ENCODE measurements around the gene GPC2.
A peak's percentile ranks its signal among the peaks of the same experiment; 100 is the strongest.

GPC2 gene

DNA sequence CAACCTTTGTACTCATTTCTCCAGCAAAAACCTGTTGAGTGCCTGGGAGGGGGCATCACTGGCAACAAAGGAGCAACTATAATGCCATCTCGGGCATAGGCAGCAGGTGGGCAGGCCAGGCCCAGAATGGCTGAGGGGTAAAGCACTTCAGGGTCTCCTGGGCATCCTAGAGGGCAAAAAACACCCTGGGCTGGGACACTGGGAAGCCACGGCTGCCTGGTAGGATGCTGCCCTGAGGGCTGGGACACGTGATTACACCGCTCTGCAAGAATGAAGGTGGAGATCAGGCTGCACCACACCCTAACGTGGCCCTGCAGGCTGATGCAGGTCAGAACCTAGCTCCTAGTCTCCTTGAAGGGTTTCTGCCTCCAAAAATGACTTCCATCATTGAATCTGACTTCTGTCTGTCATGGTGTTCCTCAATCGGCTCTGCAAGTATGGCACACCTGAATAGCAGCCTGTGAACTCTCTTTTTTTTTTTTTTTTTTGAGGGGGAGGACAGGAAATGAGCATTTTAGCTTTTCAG, 14.1 kb downstream of the GPC2 start:
- DNase-seq (ENCODE audit: low read depth): no peak
- TF ChIP-seq CTCF (IDR thresholded peaks at IDR 0.05; ENCODE audit: insufficient read depth, low read depth, low read length, missing control alignments): no peak
- no peak overlapping the region for H3K4me3 ChIP-seq (ENCODE audit: low read depth, low read length)

DNA sequence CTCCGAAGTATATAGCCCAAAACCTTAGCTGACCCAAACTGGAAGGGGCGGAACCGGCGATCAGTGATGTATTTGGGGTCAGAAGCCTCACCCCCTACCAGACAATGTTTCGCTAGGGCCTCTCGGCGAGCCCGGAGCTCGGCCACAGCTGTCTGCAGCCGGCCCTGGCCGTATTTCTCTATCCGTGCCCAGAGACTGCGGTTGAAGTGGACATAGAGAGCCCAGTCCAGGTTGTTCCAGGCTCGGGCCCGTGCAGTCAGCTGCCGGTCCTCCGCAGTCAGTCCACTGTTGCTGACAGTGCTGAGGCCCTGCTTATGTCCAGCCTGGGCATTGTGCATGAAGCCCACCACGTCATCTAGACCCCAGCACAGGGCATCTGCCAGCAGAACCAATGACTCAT, 17.1 kb downstream of the GPC2 start:
- DNase-seq (ENCODE audit: low read depth): no peak
- TF ChIP-seq CTCF (IDR thresholded peaks at IDR 0.05; ENCODE audit: insufficient read depth, low read depth, low read length, missing control alignments): no peak
- no peak overlapping the region for H3K4me3 ChIP-seq (ENCODE audit: low read depth, low read length)

DNA sequence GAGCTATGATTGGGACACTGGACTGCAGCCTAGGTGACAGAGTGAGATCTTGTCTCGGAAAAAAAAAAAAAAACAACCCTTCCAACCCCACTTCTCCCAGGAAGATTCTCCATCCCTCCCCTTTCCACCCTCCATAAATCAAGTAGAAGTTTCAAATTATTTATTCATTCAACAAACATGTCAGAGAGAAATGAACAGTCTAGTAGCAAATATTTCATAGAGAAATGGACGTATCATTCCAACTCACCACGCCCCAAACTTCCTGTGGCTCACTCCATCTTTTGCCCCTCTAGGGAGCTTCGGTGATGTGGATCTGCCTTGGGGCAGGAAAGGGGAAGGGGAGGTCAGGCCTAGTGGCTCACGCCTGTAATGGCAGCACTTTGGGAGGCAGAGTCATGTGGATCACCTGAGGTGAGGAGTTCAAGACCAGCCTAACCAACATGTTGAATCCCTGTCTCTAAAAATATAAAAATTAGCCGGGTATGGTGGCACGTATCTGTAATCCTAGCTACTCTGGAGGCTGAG, 18.0 kb downstream of the GPC2 start:
- DNase-seq (ENCODE audit: low read depth): no peak
- peak overlapping the region; percentile 78 for H3K4me3 ChIP-seq (ENCODE audit: low read depth, low read length)
- peak; percentile 9 for TF ChIP-seq CTCF (IDR thresholded peaks at IDR 0.05; ENCODE audit: insufficient read depth, low read depth, low read length, missing control alignments)

DNA sequence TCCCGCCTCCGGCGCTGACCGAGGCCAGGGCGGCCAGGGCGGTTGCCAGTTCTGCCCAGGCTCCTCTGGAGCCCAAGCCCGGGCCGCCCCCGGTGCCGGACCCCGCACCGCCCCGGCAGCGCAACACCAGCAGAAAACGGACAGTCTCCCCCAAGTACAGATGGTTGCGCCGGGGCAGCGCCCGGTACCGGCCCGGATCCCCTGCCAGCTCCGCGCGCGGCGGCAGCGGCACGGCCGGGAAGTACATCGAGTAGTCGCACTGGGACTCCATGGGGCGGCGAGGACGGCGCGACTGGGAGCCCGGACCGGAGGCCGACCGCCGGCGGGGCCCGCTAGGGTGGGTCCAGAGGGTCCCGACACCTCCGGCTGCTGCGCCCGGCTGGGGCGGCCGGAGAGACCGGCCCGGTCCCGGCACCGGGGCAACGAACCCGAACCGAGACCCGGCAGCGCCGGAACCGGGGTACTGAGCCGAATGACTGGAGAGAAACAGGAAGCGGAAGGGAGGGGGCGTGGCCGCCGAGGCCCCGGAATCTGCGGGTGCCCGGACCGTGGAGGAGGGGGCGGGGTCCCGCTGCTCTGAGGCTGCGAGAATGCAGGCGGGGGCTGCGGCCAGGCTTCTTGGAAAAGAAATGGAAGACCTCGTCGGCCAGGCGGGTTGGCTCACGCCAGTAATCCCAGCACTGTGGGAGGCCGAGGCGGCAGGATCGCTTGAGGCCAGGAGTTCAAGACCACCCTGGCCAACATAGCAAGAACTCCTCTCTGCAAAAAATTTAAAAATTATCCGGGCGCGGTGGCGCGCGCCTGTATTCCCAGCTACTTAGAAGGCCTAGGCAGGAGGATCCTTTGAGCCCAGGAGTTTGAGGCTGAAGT, 18.7 kb downstream of the GPC2 start, which contains the start of gene TRAPPC14:
Gene TRAPPC14, minus strand, starts transcription at position 495 of the 870 bp plus-strand sequence. Its CDS starts 224 bp downstream, at position 271.
- no peak for TF ChIP-seq CTCF (IDR thresholded peaks at IDR 0.05; ENCODE audit: insufficient read depth, low read depth, low read length, missing control alignments)

DNA sequence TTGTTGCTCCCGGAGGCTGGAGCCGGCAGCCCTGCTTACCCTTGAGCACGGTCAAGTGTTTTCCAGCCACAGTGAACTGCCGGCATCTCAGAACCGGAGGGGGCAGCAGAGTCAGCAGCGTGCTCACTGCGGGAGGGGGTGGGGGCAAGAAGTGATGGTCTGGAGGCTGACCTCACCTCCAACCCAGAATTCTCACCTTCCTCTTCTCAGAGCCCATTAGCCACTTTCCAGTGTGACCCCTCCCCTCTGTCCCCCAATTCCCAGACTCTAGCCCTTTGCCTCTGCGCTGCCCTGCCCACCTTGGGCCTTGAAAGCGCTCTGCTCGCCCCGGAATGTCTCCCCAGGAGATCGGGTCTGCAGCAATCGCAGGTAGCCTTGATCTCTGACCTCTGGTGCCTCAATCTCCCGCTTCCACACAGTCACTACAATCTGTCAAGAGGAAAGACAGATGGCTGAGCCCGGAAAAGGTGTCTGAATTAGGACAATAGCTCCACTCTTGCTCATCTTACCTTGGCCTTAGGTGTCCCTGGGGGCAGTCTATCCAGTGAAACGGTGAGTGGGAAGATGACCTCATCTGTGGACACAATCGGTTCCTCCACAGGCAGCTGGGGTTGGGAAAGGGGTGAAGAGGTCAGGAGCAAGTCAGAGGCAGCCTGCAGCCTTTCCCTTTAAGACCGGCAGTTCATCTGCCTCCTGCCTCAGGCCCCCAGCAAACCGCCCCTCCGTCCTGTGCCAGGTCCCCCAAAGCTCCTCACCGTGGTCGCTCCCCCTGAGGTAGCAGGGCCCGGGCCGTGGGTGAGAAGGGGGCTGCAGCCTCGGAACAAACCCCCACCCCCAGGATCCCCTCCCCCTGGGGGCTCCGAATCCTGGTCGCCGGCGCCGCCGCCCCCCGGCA, 19.6 kb downstream of the GPC2 start:
- peak overlapping the region; percentile 78 for H3K4me3 ChIP-seq (ENCODE audit: low read depth, low read length)
- no peak for DNase-seq (ENCODE audit: low read depth)
- TF ChIP-seq CTCF (IDR thresholded peaks at IDR 0.05; ENCODE audit: insufficient read depth, low read depth, low read length, missing control alignments): peak; percentile 23

More for the DNA sequence above, 18.7 kb downstream of the GPC2 start, which contains the start of gene TRAPPC14:
- DNase-seq (ENCODE audit: low read depth): peak; percentile 85
- peak within 1 kb of the TSS; percentile 78 for H3K4me3 ChIP-seq (ENCODE audit: low read depth, low read length)

- no peak for TF ChIP-seq CTCF (IDR thresholded peaks at IDR 0.05; ENCODE audit: insufficient read depth, low read depth, low read length, missing control alignments)
- no peak for DNase-seq (ENCODE audit: low read depth)
- peak overlapping the region; percentile 78 for H3K4me3 ChIP-seq (ENCODE audit: low read depth, low read length)
These were observed 20.2 kb downstream of the GPC2 start for GRCh38 chr7:100157069-100157333.

Measured in GM12865 (cell line).